NB4 (cell line): ENCODE results near the gene SCRN2.

Experiments used
- POLR2A ChIP-seq: IDR thresholded peaks from 2 replicates; pipeline ENCODE4 v1.6.1; 2011; ENCODE audit warnings: mild to moderate bottlenecking; ENCODE audit not compliant: insufficient read length; ENCODE audit errors: extremely low read depth
- TF ChIP-seq, protein P1 (sequence below): IDR thresholded peaks from one replicate; pipeline ENCODE4 v1.5.1; 2012; ENCODE audit warnings: low read depth, low read length

DNA sequence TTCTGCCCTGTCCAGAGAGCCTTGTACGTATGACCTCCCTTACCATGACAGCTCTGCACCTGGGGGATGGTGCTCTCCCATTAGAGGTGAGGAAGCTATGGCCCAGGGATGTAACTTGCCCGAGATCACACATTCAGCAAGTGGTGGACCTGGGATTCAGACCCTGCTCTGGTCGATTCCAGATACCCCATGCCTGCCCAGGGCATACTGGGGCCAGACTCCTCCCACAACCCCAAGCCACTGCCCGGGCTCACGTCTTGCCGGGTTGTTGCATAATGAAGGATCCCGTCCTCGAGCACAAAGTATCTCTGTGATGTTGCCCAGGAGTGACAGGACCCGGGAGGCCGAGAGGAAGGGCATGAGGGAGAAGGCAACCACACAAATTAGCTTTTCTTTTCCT, 21.6 kb downstream of the SCRN2 start:
- TF ChIP-seq, protein P1, sequence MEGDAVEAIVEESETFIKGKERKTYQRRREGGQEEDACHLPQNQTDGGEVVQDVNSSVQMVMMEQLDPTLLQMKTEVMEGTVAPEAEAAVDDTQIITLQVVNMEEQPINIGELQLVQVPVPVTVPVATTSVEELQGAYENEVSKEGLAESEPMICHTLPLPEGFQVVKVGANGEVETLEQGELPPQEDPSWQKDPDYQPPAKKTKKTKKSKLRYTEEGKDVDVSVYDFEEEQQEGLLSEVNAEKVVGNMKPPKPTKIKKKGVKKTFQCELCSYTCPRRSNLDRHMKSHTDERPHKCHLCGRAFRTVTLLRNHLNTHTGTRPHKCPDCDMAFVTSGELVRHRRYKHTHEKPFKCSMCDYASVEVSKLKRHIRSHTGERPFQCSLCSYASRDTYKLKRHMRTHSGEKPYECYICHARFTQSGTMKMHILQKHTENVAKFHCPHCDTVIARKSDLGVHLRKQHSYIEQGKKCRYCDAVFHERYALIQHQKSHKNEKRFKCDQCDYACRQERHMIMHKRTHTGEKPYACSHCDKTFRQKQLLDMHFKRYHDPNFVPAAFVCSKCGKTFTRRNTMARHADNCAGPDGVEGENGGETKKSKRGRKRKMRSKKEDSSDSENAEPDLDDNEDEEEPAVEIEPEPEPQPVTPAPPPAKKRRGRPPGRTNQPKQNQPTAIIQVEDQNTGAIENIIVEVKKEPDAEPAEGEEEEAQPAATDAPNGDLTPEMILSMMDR, result no peak
- no peak for TF ChIP-seq POLR2A
